Effector CD8-positive, alpha-beta T cell (primary cell): ENCODE data around the gene STRIP1.

Experiments used
- DNase-seq: peaks from one replicate; lab custom pipeline; 2025; lab: John Stamatoyannopoulos, UW

The STRIP1 gene

DNA sequence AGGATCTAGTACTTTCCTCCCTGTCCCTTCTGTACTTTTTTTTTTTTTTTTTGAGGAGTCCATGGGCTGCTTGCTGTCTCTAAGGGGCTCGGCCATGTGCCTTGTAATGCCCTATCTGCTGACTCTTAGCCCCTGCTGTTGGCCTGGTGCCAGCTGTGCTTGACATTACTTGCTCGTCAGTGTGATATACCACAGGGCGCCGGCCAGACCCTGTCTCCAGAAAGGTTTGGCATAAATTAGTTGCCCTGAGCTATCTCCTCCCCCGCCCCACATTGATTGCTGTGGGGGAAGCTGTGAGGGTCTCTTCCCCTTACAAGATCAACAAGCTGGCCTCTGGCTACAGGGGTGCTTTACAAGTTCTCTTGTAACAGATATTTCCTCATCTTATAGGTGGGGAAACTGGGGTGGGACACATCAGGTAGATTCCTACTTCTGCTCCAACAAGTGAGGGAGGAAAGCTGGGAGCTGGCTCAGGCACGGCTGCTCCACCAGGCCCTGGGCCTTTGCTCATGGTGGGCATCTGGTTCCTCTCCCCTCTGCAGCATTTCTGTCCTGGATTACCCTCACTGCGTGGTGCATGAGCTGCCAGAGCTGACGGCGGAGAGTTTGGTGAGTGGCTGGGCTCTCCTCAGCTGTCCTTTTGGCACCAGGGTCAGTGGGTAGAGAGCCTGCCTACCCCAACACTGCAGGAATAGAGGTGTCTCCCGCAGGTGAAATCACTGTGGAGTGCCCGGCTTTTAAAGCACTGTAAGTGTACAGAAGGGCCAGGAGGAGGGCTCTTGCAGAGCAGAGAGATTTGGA is 15.6 kb downstream of the STRIP1 start:
- DNase-seq = no peak

DNA sequence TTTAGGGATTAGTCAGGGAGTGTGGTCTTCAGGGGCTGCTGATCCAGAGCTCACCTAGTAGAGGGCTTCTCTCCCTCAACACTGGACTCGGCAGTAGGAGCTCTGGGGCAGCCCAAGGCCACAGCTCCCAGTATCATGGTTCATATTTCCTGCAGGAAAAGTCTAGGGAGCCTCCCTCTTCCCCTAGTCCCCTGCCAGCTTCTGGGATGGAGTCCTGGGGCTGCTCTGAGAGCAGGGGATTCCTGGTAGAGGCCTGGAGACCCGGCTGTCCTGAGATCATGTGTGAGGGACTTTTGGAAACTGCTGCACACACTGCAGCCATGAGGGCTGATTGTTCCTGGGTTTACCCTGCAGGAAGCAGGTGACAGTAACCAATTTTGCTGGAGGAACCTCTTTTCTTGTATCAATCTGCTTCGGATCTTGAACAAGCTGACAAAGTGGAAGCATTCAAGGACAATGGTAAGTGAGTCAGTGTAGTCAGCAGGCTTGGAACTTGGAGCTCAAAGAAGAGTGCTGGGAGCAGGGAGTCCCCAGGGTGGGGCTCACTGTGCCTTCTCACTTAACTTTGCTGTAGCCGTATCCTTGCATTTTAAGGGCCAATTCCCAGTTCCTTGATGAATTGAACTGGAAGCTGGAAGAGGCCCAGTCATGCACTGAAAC is 16.3 kb downstream of the STRIP1 start:
- no peak for DNase-seq

DNA sequence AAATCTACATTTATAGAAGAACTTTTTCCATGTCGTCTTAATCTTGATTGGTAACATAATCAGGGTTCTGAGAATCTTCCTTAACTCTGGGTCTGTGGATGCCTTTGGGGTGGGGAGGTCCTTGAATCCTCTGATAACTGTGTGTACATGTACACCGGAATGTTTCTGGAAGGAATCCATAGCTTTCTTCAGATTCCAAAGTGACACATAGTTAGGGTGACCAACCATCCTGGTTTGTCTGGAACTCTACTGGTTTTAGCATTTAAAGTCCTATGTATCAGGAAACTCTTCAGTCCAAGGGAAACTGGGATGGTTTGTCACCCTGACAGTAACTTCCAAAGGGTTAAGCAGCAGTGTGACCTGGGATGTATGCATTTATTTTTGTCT is 16.8 kb downstream of the STRIP1 start:
- no peak for DNase-seq

DNA sequence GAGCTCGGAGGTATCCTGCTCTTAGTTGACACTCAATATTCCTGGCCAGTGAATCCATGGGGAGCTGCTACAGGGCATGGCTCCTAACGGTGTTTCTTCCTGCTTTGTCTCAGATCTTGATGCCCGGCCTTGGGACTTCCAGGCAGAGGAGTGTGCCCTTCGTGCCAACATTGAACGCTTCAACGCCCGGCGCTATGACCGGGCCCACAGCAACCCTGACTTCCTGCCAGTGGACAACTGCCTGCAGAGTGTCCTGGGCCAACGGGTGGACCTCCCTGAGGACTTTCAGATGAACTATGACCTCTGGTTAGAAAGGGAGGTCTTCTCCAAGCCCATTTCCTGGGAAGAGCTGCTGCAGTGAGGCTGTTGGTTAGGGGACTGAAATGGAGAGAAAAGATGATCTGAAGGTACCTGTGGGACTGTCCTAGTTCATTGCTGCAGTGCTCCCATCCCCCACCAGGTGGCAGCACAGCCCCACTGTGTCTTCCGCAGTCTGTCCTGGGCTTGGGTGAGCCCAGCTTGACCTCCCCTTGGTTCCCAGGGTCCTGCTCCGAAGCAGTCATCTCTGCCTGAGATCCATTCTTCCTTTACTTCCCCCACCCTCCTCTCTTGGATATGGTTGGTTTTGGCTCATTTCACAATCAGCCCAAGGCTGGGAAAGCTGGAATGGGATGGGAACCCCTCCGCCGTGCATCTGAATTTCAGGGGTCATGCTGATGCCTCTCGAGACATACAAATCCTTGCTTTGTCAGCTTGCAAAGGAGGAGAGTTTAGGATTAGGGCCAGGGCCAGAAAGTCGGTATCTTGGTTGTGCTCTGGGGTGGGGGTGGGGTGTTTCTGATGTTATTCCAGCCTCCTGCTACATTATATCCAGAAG is 19.4 kb downstream of the STRIP1 start:
- peak; percentile 63 for DNase-seq

DNA sequence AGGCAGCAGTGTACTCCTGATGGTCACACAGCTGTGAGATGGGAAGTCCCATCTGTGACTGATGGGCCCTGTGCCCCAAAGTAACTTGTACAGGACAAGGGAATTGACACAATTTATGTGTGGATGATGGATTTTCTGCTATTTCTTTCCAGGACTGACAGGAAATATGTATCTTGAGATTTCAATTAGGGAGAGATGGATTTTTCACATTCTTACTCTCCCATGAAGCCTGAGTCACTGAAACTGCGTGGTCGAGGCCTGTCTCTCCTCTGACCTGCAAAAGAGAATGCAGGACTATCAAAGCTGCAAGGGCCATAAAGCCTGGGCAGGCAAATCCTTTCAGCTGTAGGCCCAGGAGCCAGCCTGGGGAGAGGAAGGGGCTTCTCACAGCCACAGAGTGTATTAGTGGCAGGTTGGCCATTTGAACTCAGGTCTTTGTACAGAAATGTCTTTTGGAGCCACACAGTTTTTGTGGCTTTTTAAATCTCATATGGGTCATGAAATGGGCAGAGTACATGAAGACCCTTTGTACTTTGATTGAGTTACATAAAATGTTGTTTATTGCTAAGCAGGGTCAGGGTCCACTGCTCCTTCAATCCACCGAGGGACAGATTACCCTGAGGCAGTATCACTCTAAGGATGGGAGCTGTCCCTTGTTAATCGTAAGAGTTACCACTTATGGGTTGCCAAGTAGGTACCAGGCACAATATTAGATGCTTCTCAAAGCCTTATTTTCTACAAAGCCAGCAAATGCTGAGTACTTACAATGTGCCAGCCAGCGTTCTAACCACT is 21.3 kb downstream of the STRIP1 start:
- DNase-seq = no peak

DNA sequence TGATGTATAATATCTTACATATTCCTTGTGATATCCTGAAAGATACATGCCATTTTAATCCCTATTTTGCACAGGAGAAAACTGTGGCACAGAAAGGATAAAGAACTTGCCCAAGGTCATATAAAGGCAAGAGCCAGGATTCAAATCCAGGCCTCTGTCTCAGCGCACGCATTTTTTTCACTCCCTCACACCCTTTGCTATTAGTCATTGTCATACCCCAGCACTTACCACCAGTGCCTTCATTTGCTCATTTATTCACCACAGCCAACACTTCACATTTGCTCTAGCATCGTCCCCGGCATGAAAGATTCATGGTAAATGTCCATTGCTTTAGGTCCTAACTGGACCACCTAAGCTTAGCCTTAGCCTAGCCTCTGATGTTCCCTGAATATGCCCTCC is 21.9 kb downstream of the STRIP1 start:
- DNase-seq = no peak

DNA sequence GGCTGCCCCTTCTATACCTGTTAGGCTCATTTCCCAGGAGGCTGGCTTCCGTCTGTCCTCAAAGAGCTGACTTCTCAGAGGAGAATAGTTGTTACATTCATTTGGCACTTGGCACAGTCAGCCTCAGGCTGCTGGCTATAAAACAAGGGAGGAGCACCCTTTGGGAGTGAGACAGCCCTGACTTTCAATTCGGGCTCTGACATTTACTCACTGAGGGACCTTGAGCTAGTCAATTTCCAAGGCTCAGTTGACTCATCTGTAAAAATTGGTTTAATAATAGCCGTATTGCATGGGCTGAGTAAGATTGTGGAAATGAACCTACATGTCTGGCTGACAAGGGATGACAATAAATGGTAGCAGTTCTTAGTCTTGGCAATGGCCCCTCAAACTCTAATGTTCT is 22.4 kb downstream of the STRIP1 start:
- no peak for DNase-seq

DNA sequence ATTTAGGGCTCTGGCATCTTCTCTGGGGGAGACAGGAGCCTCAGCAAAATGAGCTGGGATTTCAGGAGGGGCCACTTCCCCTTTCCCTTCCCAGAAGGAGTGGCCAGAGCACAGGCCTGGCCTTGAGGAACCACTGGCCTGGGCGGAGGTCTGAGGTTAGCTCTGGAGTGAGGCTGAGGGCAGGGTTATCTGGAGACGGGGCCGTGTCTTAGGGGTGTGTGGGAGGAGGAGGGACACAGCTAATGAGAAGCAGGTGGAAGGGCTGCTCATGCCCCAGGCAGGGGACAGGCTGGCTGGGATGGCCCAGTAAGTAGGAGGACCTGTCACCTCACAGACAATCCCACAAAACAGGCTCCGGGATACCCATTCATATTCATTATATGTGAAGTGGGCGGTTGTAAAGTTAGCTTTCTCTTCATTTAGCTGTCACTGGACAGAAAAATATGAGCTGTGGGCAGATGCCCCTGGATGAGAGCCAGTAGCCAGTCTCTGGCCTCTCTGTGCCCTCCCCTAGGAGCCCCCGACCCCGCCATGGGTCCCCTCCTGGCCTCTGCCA is 23.6 kb downstream of the STRIP1 start:
- DNase-seq = no peak

DNA sequence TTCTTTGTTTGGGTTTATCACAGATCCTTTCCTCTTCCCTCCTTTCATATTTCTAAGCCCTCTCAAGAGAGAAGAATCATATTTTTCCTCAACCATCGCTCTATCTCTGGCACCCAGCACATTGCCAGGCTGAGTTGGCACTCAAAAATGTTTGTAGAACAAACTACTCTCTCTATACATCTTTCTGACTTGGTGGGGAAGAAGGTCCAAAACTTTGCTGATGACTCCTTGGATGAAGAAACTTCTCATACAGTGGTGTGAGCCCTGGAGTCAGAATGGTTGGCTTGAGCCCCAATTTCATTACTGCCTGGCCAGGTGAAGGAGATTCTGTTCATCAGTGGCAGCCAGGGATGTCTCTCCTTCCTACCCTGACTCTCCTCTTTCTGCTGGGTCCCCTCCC is 24.2 kb downstream of the STRIP1 start:
- DNase-seq = no peak

DNA sequence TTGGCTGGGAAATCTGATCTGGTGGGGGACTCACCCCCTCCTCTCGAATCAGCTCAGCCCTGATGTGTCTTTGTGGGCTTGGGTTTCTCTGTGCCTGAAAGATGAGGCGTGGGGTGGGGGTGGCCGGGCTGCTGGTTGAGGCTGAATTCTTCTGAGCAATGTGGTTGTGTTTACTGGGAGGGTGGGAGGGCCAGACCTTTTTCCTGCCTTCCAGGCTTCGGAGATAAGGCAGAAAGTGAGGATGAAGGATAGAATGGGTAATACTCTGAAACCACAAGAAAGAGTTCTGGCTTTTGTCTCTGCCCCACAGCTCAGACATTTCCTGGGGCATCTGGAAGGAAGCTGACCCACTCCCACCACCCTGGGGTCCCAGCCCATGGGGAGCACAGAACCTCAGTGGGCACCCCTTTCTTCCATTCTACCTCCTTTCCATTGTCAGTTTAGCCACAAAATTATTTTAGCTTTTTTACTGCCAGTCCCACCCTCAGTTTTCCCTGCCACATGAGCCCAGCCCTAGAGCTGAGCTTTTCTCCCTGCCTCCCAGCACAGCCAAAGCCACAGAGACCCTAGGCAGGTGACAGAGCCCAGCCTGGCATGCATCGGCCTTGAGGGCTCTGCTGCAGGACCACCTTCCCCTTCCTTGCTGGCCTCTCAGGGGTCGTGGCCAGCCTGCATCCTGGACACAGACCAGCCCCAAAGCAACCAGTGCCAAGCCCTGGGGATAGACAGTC is 24.9 kb downstream of the STRIP1 start:
- DNase-seq = no peak

DNA sequence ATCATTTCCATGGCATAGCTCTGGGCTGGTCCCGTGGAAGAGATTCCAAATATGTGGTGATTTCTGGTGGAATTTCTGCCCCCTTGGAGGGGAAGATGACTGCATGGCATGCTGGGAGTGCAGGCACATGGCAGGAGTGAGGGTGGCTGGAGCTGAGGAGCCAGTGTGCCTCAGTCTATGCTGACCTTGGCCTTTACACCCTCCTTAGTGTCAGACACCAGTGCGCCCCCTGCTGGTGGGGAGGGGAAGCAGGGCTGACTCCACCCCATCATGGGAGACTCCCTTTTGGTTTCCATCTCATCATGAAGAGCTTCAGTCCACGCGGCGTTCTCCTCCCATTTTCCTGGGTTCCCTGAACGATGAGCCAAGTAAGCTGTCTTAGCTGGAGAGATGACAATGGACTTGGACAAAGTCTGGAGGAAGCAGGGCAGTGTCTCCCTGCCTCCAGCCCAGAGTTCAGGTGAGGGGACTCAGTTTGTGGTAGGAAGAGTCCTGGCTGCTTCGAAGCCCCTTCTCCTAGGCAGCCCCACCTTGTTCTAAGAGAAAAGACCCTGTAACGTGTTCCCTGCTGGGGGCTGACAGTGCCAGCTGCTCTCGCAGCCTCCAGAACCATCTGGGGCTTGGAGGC is 25.7 kb downstream of the STRIP1 start:
- peak; percentile 59 for DNase-seq

DNA sequence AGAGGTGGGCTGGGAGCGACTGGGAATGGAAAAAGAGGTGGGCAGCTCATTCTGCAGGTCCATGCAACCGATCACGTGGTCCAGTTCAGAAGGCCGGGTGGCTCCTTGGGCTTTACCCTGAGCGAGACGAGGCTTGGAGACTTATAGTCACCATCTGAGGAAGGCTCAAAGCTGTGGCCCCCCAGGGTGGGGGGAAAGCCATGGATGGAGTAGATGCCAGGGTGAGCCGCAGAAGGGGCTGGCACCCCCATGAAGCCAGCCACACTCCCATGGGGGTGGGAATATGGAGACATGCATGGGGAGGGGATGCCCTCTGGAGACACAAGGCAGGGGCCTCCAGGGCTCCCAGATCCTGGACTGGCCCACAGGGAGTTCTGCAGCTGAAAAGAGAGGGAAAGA is 26.2 kb downstream of the STRIP1 start:
- no peak for DNase-seq

DNA sequence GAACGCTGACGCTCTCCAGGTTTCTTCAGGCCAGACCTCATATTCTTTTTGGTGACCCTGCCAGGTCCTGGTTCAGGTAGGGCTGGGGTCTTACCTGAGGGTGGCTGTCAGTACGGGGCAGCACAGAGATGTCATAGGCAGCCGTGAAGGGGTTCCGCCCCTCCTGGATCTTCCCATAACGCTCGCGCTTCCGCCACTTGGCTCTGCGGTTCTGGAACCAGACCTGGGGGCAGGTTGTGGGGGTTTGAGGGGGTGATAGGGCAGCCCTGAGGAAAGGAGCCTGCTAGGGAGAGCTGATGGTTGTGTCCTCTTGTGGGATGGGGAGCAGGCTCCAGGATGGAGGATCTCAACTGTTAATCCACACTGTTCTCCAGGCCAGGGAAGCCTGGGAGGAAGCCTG is 26.9 kb downstream of the STRIP1 start:
- DNase-seq = no peak

DNA sequence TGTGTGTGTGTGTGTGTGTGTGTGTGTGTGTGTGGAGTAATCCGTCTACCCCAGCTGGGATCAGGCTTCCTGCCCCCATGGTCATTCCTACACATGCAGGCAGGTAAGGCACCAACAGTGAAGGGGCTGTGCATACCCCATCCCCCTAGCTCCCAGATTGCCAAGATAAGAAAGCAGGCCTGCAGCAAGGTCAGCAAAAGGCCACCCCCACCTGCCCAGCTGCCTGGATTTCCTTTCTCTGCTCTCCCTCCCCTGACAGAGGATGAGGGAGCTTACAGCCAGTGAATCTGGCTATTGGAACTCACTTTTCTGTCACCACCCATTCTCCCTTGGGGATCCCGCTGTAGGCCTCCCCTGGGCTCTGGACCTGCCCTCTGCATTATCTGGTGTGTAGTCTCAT is 28.2 kb downstream of the STRIP1 start:
- no peak for DNase-seq

DNA sequence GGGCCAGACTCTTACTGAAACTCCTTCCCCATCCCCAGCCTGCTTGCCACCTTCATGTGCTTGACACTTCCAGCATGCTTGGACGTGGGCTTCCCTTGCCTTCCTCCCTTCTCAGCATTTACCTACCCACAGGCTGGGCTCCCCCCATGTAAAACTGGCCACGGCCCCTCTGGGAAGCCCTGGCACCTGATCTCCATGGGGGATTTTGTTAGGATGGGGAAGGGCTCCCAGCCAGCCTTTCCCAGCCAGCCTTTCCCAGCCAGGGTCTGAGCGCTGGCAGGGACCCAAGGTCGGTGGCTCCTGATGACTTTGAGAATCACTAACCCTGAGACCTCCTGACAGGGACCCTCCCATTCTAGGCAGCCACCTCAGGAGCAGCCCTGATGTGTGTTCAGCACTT is 29.4 kb downstream of the STRIP1 start:
- no peak for DNase-seq

DNA sequence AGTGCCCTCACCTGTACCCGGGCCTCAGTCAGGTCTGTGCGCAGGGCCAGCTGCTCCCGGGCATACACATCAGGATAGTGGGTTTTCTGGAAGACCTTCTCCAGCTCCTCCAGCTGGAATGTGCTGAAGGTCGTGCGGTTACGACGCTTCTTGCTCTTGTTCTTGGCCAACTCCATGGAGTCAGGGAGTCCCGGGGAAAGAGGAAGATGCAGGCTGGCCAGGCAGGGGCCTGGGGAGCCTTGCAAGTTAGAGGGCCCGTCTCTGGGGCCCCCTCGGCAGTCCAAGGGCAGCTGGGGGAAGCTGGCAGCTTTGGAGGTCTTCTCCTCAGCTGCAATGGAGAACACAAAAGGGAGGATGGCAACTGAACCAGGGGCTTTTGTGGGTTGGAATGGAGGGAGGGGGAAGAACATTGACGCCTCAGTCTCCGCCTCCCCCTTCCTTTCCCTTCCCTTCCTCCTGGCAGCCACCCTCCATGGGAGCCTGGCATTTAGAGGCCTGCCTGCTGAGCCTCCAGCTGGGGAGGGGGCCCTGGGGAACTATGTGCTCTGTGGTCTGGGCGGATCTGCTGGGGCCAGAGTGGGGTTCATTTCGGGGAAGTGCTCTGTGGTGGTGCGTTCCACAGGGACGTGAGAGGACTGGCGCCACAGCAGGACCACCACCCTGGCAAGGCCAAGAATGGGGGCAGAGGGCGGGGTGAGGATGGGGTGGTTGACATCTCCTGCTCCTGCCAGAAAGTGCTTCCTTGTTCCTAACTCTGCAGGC is 30.3 kb downstream of the STRIP1 start:
- DNase-seq = no peak

DNA sequence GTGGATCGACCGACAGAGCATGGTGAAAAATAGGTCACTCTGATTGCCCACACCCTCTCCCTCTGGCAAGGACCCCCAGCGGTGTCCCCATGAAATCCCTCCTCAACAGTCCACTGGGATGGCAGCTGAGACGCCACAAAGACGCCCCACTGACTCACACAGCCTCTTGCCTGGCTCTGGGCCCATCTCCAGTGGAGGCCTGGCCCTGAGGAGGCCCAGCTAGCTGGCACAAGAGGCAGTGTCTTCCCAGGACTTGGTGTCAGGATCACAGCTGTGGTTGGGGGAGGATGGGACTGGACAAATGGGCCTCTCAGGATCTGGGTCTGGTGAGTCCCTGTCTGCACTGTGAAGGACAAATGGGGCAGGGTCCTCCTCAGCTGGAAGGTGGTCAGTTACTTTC is 31.4 kb downstream of the STRIP1 start:
- DNase-seq = no peak

DNA sequence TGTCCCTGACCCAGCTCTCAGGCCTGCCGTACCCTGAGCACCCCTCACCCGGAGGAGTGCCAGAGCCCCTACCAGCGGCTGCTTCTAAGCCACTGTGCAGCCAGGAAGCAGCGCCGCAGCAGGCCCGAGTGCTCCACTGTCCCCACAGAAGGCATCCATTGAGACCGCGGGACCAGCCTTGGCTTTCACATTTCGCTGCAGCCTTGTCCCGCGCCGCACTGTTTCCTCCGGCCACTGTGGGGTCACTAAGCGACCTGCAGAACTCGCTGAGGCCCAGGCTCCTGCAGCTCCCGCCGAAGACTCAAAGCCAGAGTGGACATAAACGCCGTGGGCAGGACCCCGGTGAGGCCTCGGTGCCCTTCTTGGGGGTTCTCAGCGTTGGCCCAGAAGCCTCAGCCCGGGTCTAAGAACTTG is 33.1 kb downstream of the STRIP1 start:
- DNase-seq = no peak

DNA sequence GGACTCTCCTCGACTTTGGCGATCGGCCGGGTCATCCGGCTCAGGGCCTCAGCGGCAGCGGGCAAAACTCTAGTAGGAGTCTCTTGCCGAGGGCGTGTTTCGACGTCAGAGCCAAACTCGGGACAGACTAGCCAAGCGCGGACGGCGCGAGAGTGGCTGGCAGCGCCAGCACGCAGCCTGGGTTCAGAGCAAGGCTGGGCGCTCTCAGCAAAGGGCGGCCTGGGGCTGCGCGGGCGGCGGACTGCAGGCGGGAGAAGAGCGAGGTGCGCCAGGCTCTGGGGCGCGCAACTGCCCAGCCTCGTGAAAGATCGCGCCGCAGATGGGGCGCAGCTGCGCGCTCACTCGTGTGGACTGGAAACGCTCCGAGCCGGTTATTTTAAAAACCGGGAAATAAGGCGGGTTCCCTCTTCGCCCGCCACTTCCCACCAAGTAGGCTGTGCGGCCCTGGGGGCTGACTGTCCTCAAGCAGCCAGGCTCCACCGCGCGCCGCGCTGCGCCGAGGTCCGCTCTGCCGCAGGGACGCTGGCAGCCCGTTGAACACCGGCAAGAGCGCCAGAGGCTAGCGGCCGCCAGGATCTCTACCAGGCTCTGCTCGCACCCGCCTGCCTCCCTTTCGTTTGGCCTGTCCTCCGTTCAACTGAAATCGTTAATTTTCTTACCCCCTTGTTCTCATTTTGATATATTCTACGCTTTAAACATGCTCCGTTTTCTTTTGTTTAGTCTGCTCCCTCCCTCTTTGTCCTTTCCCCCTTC is 33.6 kb downstream of the STRIP1 start:
- DNase-seq = no peak
